Astrocyte (in vitro differentiated cells and primary cell): ENCODE data around the gene PLXNB3. TPM values are rescaled to one million over a fixed set of nuclear protein-coding genes. Genes with fewer than 3 reads are reported as not detected.
"Not testable (repeated sequence)": the region's sequence is repeated elsewhere in the genome, so short reads cannot be mapped to it uniquely, and the experiment has no call there.

Source experiments
- DNase-seq: peaks from one replicate; pipeline ENCODE4 v3.0.0-alpha.2; 2010; ENCODE audit warnings: low read depth
- FAIRE-seq: peaks from 2 replicates; lab custom pipeline; 2011; peaks lifted over from hg19 to GRCh38; lab: Jason Lieb, UNC
- H2AFZ ChIP-seq: 2 replicates; pipeline ENCODE4 v1.6.0; 2012; ENCODE audit warnings: low read depth, low read length, inconsistent platforms
- H3K27ac ChIP-seq: 2 replicates; pipeline ENCODE4 v1.5.1; 2011; ENCODE audit warnings: low read depth, low read length, inconsistent platforms
- H3K27me3 ChIP-seq: 2 replicates; pipeline ENCODE4 v1.6.0; 2011; ENCODE audit warnings: low read length, inconsistent platforms; ENCODE audit not compliant: insufficient read depth
- H3K36me3 ChIP-seq: 2 replicates; pipeline ENCODE4 v1.5.1; 2011; ENCODE audit warnings: low read length, inconsistent platforms; ENCODE audit not compliant: insufficient read depth
- H3K4me1 ChIP-seq: 2 replicates; pipeline ENCODE4 v1.5.1; 2011; ENCODE audit warnings: low read length, inconsistent platforms; ENCODE audit not compliant: insufficient read depth
- H3K4me2 ChIP-seq: 2 replicates; pipeline ENCODE4 v1.6.0; 2012; ENCODE audit warnings: low read length, inconsistent platforms
- H3K4me3 ChIP-seq: 2 replicates; pipeline ENCODE4 v1.5.1; 2011; ENCODE audit warnings: low read depth, mild to moderate bottlenecking, low read length, inconsistent platforms; ENCODE audit not compliant: insufficient read depth
- H3K79me2 ChIP-seq: 2 replicates; pipeline ENCODE4 v1.6.0; 2012; ENCODE audit warnings: mild to moderate bottlenecking, low read length, inconsistent platforms; ENCODE audit not compliant: insufficient read depth
- H3K9ac ChIP-seq: 2 replicates; pipeline ENCODE4 v1.6.0; 2012; ENCODE audit warnings: mild to moderate bottlenecking, low read length, inconsistent platforms
- H3K9me3 ChIP-seq: 2 replicates; pipeline ENCODE4 v1.5.1; 2012; ENCODE audit warnings: low read depth, mild to moderate bottlenecking, low read length, inconsistent platforms; ENCODE audit not compliant: insufficient read depth
- H4K20me1 ChIP-seq: 2 replicates; pipeline ENCODE4 v1.6.0; 2012; ENCODE audit warnings: low read length, inconsistent platforms; ENCODE audit not compliant: insufficient read depth
- H3K27ac Mint-ChIP-seq: one replicate; pipeline ENCODE4 v1.8.0; 2021; ENCODE audit warnings: mild to moderate bottlenecking, mixed read lengths; ENCODE audit not compliant: unreplicated experiment
- H3K27me3 Mint-ChIP-seq: one replicate; pipeline ENCODE4 v1.8.0; 2021; ENCODE audit warnings: low read depth, mixed read lengths; ENCODE audit not compliant: unreplicated experiment
- H3K36me3 Mint-ChIP-seq: one replicate; pipeline ENCODE4 v1.8.0; 2021; ENCODE audit warnings: low read depth, mixed read lengths; ENCODE audit not compliant: unreplicated experiment
- H3K4me1 Mint-ChIP-seq: one replicate; pipeline ENCODE4 v1.8.0; 2021; ENCODE audit warnings: low read depth, mixed read lengths; ENCODE audit not compliant: unreplicated experiment
- H3K4me3 Mint-ChIP-seq: one replicate; pipeline ENCODE4 v1.8.0; 2021; ENCODE audit warnings: mild to moderate bottlenecking, moderate library complexity, mixed read lengths; ENCODE audit not compliant: unreplicated experiment
- H3K9me3 Mint-ChIP-seq: one replicate; pipeline ENCODE4 v1.8.0; 2021; ENCODE audit warnings: mild to moderate bottlenecking, mixed read lengths; ENCODE audit not compliant: unreplicated experiment
- CTCF ChIP-seq: IDR thresholded peaks from 2 replicates; pipeline ENCODE4 v1.5.1; 2011; ENCODE audit warnings: low read depth, mild to moderate bottlenecking, inconsistent platforms, low read length, moderate library complexity; ENCODE audit not compliant: insufficient read depth
- EZH2 ChIP-seq: IDR thresholded peaks from 2 replicates; pipeline ENCODE4 v1.6.1; 2012; ENCODE audit warnings: mild to moderate bottlenecking, low read length, inconsistent platforms; ENCODE audit not compliant: insufficient read depth
- total RNA-seq: library from RNA; stranded (reverse); gene quantifications from 2 replicates; pipeline ENCODE4 v1.2.1, GENCODE V29; 2021

PLXNB3 gene
- total RNA-seq, 1 donor from 2014 or later: 5.3 TPM

- no peak overlapping the region for H3K27ac Mint-ChIP-seq
Observed at GRCh38 chrX:153728095-153728494, 36.0 kb upstream of the PLXNB3 start.

DNA sequence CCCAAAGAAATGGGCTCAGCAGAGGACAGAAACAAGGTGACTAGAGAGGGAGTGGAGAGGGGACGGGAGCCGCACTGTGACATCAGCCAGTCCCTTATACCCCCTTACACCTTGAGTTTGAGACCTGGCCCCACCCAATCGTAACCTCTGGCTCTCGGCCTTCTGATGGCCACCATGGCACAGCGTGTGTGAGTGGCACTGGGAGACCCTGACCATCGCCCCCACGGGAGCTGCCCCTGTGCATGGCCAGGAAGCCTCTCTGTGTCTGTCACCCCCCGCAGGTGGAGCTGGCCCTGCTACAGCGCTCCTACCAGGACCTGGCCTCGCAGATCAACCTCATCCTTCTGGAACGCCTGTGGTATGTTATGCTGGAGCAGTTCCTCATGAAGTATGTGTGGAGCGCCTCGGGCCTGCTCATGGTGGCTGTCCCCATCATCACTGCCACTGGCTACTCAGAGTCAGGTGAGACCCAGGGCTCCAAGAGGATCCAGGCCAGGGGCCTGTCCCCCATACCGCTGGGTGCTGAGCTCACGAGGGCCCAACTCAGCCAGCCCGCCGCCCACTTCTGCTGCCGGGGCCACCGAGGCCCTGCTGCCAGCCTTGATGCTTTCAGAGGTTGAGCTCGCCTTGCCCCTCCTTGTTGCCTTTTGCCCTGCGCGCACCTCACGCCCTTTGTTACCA lies 35.0 kb upstream of the PLXNB3 start:
- H4K20me1 ChIP-seq: no peaks in the 10 kb centered on the region
- Mint-ChIP-seq H3K27me3 (no peaks in the 10 kb centered on the region), H3K9me3 (no peaks in the 10 kb centered on the region), H3K36me3 (peaks cover 16% of the 10 kb centered on the region), H3K4me3 (no peak overlapping the region), H3K27ac (no peak overlapping the region), H3K4me1 (peaks cover 3% of the 10 kb centered on the region)
- H3K36me3 ChIP-seq: no peaks in the 10 kb centered on the region
- H3K4me1 ChIP-seq: peaks cover 18% of the 10 kb centered on the region
- H3K27ac ChIP-seq: no peak overlapping the region
- H3K9me3 ChIP-seq: no peaks in the 10 kb centered on the region
- H3K79me2 ChIP-seq: no peaks in the 10 kb centered on the region
- no peak for TF ChIP-seq CTCF
- no peak for TF ChIP-seq EZH2
- DNase-seq (no peak), FAIRE-seq (no peak)
- no peak overlapping the region for H3K4me3 ChIP-seq
- H2AFZ ChIP-seq: no peak overlapping the region
- no peak overlapping the region for H3K9ac ChIP-seq
- no peak overlapping the region for H3K4me2 ChIP-seq
- no peaks in the 10 kb centered on the region for H3K27me3 ChIP-seq

More at GRCh38 chrX:153728095-153728494, 36.0 kb upstream of the PLXNB3 start:
- no peaks in the 10 kb centered on the region for H3K27me3 Mint-ChIP-seq
- Histone ChIP-seq H3K4me1 (peaks cover 19% of the 10 kb centered on the region), H3K79me2 (peaks cover 7% of the 10 kb centered on the region), H3K27ac (no peak overlapping the region), H2AFZ (no peak overlapping the region), H3K4me3 (no peak overlapping the region), H3K36me3 (no peaks in the 10 kb centered on the region), H3K9ac (no peak overlapping the region), H4K20me1 (peaks cover under 1% of the 10 kb centered on the region), H3K9me3 (no peaks in the 10 kb centered on the region), H3K4me2 (no peak overlapping the region), H3K27me3 (no peaks in the 10 kb centered on the region)
- H3K4me1 Mint-ChIP-seq: peaks cover 3% of the 10 kb centered on the region
- no peak for TF ChIP-seq EZH2
- TF ChIP-seq CTCF: no peak
- H3K36me3 Mint-ChIP-seq: peaks cover 16% of the 10 kb centered on the region
- FAIRE-seq: no peak
- no peaks in the 10 kb centered on the region for H3K9me3 Mint-ChIP-seq
- H3K4me3 Mint-ChIP-seq: peak overlapping the region; percentile 35
- no peak for DNase-seq

DNA sequence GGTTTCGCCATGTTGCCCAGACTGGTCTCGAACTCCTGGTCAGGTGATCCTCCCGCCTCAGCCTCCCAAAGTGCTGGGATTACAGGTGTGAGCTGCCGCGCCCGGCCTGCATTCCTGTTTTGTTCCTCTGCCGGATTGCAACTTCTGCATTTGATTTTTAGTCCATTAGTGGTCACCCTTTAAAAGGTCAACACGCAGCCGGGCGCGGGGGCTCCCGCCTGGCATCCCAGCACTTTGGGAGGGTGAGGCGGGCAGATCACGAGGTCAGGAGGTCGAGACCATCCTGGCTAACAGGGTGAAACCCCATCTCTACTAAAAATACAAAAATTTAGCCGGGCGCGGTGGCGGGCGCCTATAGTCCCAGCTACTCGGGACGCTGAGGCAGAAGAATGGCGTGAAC lies 33.9 kb upstream of the PLXNB3 start:
- H3K27ac Mint-ChIP-seq, H3K4me3 Mint-ChIP-seq, H3K27me3 Mint-ChIP-seq, H3K4me3 ChIP-seq, H3K9ac ChIP-seq, H3K27me3 ChIP-seq, H3K36me3 ChIP-seq, FAIRE-seq, H2AFZ ChIP-seq, H3K9me3 ChIP-seq, H3K9me3 Mint-ChIP-seq, DNase-seq, H3K4me1 Mint-ChIP-seq, H3K27ac ChIP-seq, H4K20me1 ChIP-seq, H3K79me2 ChIP-seq, H3K4me2 ChIP-seq: not testable (repeated sequence)
- peaks cover 18% of the 10 kb centered on the region for H3K4me1 ChIP-seq
- peaks cover 16% of the 10 kb centered on the region for H3K36me3 Mint-ChIP-seq
